Activated T-cell treated with anti-CD3 and anti-CD28 coated beads, Interleukin-2, amount 50 U/mL, for 4 hours (primary cell): ENCODE results near the gene CHAD. TPM values are rescaled to one million over a fixed set of nuclear protein-coding genes. Genes with fewer than 3 reads are reported as not detected.
"Not testable (repeated sequence)": the region's sequence is repeated elsewhere in the genome, so short reads cannot be mapped to it uniquely, and the experiment has no call there.

Experiments
- ATAC-seq, 2 donors: fragments of 200-7000 bp; cut with Tn5 transposase; one replicate each; pipeline ENCODE4 v1.10.0; 2021
- DNase-seq: peaks from one replicate; pipeline ENCODE4 v3.0.0-alpha.2; 2020
- H3K27me3 Mint-ChIP-seq: one replicate; pipeline ENCODE4 v1.8.0; 2021; ENCODE audit warnings: low read depth, mixed read lengths
- H3K36me3 Mint-ChIP-seq: one replicate; pipeline ENCODE4 v1.8.0; 2022; ENCODE audit warnings: mixed read lengths; ENCODE audit not compliant: insufficient read depth
- H3K4me1 Mint-ChIP-seq: one replicate; pipeline ENCODE4 v1.8.0; 2021; ENCODE audit warnings: low read depth, mixed read lengths
- H3K4me3 Mint-ChIP-seq: one replicate; pipeline ENCODE4 v1.8.0; 2021; ENCODE audit warnings: mild to moderate bottlenecking, moderate library complexity, mixed read lengths
- H3K9me3 Mint-ChIP-seq: one replicate; pipeline ENCODE4 v1.8.0; 2021; ENCODE audit warnings: mixed read lengths
- total RNA-seq, 3 donors: library from RNA; stranded (reverse); gene quantifications; one replicate each; pipeline ENCODE4 v1.2.1, GENCODE V29; 2021

The CHAD gene
- total RNA-seq, 3 donors from 2014 or later = not detected

- H3K4me1 Mint-ChIP-seq = peaks cover 26% of the 10 kb centered on the region
- no peak overlapping the region for H3K4me3 Mint-ChIP-seq
- no peaks in the 10 kb centered on the region for H3K9me3 Mint-ChIP-seq
- H3K27me3 Mint-ChIP-seq = no peaks in the 10 kb centered on the region
- DNase-seq (no peak), ATAC-seq (no peak)
- H3K36me3 Mint-ChIP-seq = peaks cover 23% of the 10 kb centered on the region
Observed at GRCh38 chr17:50482110-50482509, 13.4 kb upstream of the CHAD start.

DNA sequence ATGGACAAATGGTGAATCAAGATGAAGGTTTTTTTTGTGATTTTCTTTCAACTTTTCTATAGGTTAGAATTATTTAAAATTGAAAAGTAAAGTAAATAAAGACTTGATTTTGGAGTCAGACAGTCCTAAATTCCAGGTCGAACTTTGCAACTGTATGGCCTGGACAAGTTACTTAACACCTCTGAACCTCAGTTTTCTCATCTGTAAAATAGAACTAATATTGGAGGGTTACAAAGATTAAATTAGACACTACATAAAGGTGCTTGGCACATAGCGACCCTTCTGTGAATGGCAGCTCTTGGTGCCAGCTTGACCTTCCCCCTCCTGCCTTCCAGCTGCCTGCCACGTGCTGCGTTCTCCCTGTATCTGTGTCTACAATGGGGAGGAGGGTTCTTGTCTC is 13.0 kb upstream of the CHAD start:
- Mint-ChIP-seq H3K27me3 (no peaks in the 10 kb centered on the region), H3K9me3 (no peaks in the 10 kb centered on the region), H3K4me1 (peaks cover 26% of the 10 kb centered on the region), H3K4me3 (no peak overlapping the region), H3K36me3 (peaks cover 23% of the 10 kb centered on the region)
- ATAC-seq = no peak
- no peak for DNase-seq

DNA sequence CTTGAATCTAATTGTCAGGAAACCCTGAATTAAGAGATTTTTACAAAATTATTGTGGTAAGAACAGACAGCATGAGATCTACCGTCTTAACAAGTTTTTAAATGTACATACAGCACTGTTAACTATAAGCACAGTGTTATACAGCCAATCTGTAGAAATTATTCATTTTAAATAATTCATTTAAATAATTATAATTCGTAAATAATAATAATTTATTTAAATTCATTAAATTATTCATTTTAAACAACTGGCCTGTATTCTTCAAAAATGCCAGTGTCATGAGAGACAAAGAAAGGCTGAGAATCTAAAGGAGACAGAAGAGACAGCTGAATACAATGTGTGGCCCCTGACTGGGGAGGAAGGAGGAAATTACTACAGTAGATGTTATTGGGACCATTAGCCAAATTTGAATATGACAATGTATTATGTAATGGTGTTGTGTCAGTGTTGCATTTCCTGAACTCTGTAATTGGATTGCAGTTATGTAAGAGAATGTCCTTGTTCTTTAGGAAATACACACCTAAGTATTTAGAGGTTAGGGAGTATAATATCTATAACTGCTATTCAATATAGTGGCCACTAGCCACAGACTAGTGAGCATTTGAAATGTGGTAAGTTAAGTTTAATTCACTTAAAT is 12.3 kb upstream of the CHAD start:
- ATAC-seq (no peak), DNase-seq (no peak)
- Mint-ChIP-seq H3K4me3 (no peak overlapping the region), H3K36me3 (peaks cover 22% of the 10 kb centered on the region), H3K27me3 (peaks cover 4% of the 10 kb centered on the region), H3K4me1 (peaks cover 26% of the 10 kb centered on the region), H3K9me3 (no peaks in the 10 kb centered on the region)

DNA sequence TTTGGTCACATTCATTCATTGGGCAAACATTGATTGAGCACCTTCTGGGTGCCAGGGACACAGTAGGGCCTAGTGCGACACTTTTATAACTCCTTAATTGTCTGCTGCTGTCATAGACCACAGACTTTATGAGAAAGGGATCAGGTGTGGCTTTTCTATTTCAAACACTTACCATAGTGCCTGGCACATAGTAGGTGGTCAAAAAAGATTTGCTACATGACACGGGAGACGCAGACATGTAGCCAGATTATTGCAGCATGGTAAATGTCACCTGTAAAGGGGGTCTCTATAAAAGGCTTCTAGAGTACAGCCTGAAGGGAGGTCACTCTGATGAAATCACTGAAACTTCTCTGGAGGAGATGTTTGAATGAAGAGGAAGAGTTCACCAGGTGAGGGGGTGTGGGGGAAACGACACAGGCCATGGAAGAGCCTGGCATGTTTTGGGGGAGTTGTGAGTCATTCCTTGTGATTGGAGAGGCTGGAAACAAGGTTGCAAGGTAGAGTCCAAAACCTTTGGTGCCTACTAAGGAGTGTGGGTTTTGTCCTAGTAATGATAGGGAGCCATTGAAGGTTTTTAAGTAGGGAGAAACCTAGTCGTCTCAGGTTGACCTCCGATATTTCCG is 11.6 kb upstream of the CHAD start:
- no peaks in the 10 kb centered on the region for H3K9me3 Mint-ChIP-seq
- H3K27me3 Mint-ChIP-seq = peaks cover 4% of the 10 kb centered on the region
- DNase-seq = no peak
- peak overlapping the region; percentile 90 for H3K4me3 Mint-ChIP-seq
- no peak for ATAC-seq
- H3K4me1 Mint-ChIP-seq = peaks cover 26% of the 10 kb centered on the region
- H3K36me3 Mint-ChIP-seq = peaks cover 16% of the 10 kb centered on the region

DNA sequence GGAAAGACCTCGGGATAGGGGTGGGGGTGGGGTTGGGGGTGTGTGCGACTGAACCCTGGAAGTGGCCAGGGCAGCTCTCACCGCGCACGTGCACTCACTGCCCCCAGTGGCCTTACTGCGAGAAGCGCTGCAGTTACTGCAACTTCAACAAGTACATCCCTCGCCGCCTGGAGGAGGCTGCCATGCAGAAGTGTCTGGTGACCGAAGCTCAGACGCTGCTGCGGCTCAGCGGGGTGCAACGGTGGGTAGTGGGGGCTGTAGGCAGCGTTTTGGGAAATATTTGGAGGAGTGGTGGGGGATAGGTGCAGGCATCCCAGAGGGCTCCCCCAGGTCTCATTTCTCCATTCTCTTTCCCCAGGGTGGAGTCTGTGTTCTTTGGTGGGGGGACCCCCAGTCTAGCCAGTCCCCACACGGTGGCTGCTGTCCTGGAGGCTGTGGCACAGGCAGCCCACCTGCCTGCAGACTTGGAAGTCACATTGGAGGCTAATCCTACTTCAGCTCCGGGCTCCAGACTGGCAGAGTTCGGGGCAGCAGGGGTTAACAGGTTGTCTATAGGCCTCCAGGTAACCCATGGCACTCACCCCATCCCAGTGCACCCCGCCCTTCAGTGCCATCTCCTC is 11.0 kb upstream of the CHAD start:
- Mint-ChIP-seq H3K36me3 (peaks cover 13% of the 10 kb centered on the region), H3K27me3 (peaks cover 4% of the 10 kb centered on the region), H3K4me3 (peak overlapping the region; percentile 90), H3K4me1 (peaks cover 26% of the 10 kb centered on the region), H3K9me3 (no peaks in the 10 kb centered on the region)
- DNase-seq (peak; percentile 54), ATAC-seq (peak; percentile 52 to 58)

DNA sequence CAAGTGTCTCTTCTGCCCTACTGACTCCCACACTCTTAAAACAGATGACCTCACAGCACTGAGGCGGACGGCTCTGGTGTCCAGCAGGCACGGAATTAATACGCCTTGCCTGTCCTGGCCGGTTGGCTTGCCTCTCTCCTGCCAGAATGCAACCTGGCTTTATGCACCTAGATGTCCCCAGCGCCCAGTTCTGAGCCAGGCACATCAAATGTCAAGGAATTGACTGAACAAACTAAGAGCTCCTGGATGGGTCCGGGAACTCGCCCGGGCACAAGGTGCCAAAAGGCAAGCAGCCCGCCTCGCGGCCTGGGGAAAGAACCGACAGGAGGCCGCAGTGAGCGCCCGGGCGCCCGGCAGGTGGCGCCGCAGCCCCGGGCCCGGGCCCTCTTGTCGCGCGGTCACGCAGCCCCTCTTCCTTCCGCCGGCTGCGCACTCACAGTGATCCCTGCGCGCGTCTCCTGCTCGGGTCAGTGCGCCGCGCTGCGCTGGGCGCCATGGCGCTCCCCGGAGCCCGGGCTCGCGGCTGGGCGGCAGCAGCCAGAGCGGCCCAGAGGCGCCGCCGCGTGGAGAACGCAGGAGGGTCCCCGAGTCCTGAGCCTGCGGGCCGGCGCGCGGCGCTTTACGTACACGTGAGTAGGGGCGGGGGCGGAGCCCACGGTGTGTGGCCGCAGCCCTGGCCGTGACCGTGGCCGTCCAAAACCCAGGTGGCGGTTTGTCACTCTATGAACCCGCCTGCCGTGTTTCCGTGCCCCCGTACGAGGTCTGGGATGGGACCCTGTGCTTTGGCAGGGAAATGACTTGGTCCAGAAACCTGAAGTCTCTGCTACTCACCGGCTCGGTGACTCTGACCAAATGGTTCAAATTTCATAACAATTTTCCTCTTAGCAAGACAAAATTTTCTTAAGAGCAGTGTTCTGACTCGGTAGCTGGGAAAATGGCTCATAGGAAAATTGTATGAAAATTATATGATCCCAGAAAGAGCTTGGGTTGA is 10.0 kb upstream of the CHAD start, which contains the start of gene RSAD1:
TSS of gene RSAD1 (plus strand) at position 470 of the 991 bp plus-strand sequence. CDS start at position 495, 25 bp downstream.
- peaks cover 10% of the 10 kb centered on the region for H3K36me3 Mint-ChIP-seq
- H3K4me1 Mint-ChIP-seq = peaks cover 26% of the 10 kb centered on the region
- DNase-seq = peak; percentile 79
- H3K27me3 Mint-ChIP-seq = peaks cover 4% of the 10 kb centered on the region
- H3K9me3 Mint-ChIP-seq = no peaks in the 10 kb centered on the region
- peak within 1 kb of the TSS; percentile 90 for H3K4me3 Mint-ChIP-seq
- peak; percentile 94 to 96 for ATAC-seq

DNA sequence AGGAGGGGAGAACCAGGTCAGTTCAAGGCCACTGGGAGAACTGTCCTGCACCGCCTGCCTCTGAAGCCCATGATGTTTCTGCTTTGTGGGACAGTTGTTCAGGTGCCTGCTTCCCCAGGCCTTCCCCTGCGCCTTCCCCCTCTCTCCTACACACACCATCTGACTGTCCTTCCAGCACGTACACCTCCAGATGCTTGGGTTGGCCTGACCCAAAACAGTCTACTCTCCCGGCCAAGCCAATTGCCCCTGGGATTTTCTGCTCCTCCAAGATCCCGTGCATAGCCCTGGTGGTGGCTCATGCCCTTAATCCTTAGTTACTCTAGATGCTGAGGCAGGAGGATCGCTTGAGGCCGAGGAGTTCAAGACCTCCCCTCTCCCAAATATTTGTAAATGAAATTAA is 9.3 kb upstream of the CHAD start:
- no peak for DNase-seq
- peaks cover 7% of the 10 kb centered on the region for H3K36me3 Mint-ChIP-seq
- peaks cover 26% of the 10 kb centered on the region for H3K4me1 Mint-ChIP-seq
- ATAC-seq = no peak
- peaks cover 4% of the 10 kb centered on the region for H3K27me3 Mint-ChIP-seq
- H3K9me3 Mint-ChIP-seq = no peaks in the 10 kb centered on the region
- H3K4me3 Mint-ChIP-seq = peak overlapping the region; percentile 80

- Mint-ChIP-seq H3K9me3 (no peaks in the 10 kb centered on the region), H3K27me3 (peaks cover 4% of the 10 kb centered on the region), H3K4me1 (peaks cover 21% of the 10 kb centered on the region), H3K36me3 (peaks cover 5% of the 10 kb centered on the region), H3K4me3 (no peak overlapping the region)
- ATAC-seq = no peak
- DNase-seq = no peak
Observed at GRCh38 chr17:50476545-50477315, 8.1 kb upstream of the CHAD start.

DNA sequence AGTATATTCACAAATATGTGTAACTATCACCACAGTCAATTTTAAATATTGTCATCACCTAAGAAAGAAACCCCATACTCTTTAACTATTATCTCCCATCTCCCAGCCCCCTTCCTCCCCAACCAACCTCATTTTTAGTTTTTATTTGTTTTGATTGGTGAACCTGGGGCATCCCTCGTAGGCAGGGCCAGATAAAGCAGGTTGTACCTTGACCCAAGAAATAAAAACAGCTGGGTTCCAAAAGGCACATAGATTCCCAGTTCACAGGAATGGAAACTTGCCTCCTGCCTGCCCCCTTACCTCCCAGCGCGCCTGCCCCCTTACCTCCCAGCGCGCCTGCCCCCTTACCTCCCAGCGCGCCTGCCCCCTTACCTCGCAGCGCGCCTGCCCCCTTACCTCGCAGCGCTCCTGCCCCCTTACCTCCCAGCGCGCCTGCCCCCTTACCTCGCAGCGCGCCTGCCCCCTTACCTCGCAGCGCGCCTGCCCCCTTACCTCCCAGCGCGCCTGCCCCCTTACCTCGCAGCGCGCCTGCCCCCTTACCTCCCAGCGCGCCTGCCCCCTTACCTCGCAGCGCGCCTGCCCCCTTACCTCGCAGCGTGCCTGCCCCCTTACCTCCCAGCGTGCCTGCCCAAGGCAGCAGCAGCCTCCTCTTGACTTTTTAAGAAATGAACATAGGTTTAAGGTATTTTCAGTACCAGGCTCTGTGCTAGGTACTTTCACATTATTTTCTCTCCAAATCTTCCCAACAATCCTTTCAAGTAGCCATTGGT is 7.3 kb upstream of the CHAD start:
- H3K4me1 Mint-ChIP-seq = peaks cover 21% of the 10 kb centered on the region
- H3K4me3 Mint-ChIP-seq, H3K36me3 Mint-ChIP-seq, H3K9me3 Mint-ChIP-seq, DNase-seq, H3K27me3 Mint-ChIP-seq, ATAC-seq: not testable (repeated sequence)

DNA sequence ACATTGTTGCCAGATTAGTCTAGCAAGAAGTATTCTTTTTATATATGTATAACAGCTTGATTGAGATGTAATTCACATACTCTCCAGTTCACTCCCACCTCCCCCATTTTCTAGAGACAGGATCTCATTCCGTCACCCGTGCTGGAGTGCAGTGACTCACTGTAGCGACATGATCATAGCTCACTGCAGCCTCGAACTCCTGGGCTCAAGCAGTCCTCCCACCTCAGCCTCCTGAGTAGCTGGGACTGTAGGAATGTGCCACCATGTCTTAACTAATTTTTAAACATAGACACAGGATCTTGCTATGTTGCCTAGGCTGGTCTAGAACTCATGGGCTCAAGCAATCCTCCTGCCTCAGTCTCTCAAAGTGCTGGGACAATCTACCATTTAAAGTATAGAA is 6.7 kb upstream of the CHAD start:
- no peaks in the 10 kb centered on the region for H3K9me3 Mint-ChIP-seq
- peaks cover 5% of the 10 kb centered on the region for H3K36me3 Mint-ChIP-seq
- H3K27me3 Mint-ChIP-seq = peaks cover 9% of the 10 kb centered on the region
- H3K4me3 Mint-ChIP-seq = no peak overlapping the region
- DNase-seq = no peak
- no peak for ATAC-seq
- peaks cover 17% of the 10 kb centered on the region for H3K4me1 Mint-ChIP-seq

- Mint-ChIP-seq H3K27me3 (peaks cover 15% of the 10 kb centered on the region), H3K36me3 (peaks cover 5% of the 10 kb centered on the region), H3K4me3 (no peak overlapping the region), H3K4me1 (peaks cover 9% of the 10 kb centered on the region), H3K9me3 (no peaks in the 10 kb centered on the region)
- no peak for DNase-seq
- ATAC-seq = no peak
Observed at GRCh38 chr17:50474523-50474922, 5.8 kb upstream of the CHAD start.

- DNase-seq (no peak), ATAC-seq (no peak)
- Mint-ChIP-seq H3K4me3 (no peak overlapping the region), H3K27me3 (peaks cover 15% of the 10 kb centered on the region), H3K4me1 (peaks cover 7% of the 10 kb centered on the region), H3K36me3 (peaks cover 5% of the 10 kb centered on the region), H3K9me3 (no peaks in the 10 kb centered on the region)
Observed at GRCh38 chr17:50473901-50474300, 5.2 kb upstream of the CHAD start.

GRCh38 chr17:50472761-50473161 is 4.1 kb upstream of the CHAD start:
- ATAC-seq, H3K36me3 Mint-ChIP-seq, H3K9me3 Mint-ChIP-seq, H3K4me3 Mint-ChIP-seq, H3K4me1 Mint-ChIP-seq, DNase-seq: not testable (repeated sequence)
- peaks cover 23% of the 10 kb centered on the region for H3K27me3 Mint-ChIP-seq
